Neural progenitor cell (in vitro differentiated cells): ENCODE measurements around the gene COL4A2.

Experiments used
- CTCF ChIP-seq: fragments of 200-600 bp; sonication (generic); IDR thresholded peaks from 2 replicates; pipeline ENCODE4 v1.5.1; 2017; ENCODE audit warnings: antibody characterized with exemption, mild to moderate bottlenecking
- EZH2 ChIP-seq: fragments of 200-600 bp; sonication (generic); IDR thresholded peaks from 2 replicates; pipeline ENCODE4 v1.6.1; 2017; ENCODE audit warnings: antibody characterized with exemption, mild to moderate bottlenecking, moderate library complexity
- EZH2phosphoT487 ChIP-seq: fragments of 200-600 bp; sonication (generic); IDR thresholded peaks from 2 replicates; pipeline ENCODE4 v1.6.1; 2017; ENCODE audit warnings: antibody characterized with exemption

GRCh38 chr13:110290826-110291225, 16.3 kb upstream of the COL4A2 start:
- TF ChIP-seq CTCF (no peak), EZH2 (no peak), EZH2phosphoT487 (no peak)
